MM.1S (cell line): Measurements from ENCODE around the gene KRT79.
"Not testable (repeated sequence)": the region's sequence is repeated elsewhere in the genome, so short reads cannot be mapped to it uniquely, and the experiment has no call there.

Experiments used
- DNase-seq: peaks from one replicate; pipeline ENCODE4 v3.0.0-alpha.2; 2015
- H2AFZ ChIP-seq: fragments of 300-600 bp; sonication (generic); 2 replicates; pipeline ENCODE4 v1.6.0; 2016; ENCODE audit warnings: antibody characterized with exemption, low read length
- H3F3A ChIP-seq: fragments of 300-600 bp; sonication (generic); 2 replicates; pipeline ENCODE4 v1.6.1; 2016; ENCODE audit warnings: mild to moderate bottlenecking, antibody characterized with exemption, low read length, moderate library complexity, mixed read lengths; ENCODE audit not compliant: insufficient read depth
- H3K27ac ChIP-seq: fragments of 300-600 bp; sonication (generic); 2 replicates; pipeline ENCODE4 v1.5.1; 2016; ENCODE audit warnings: mild to moderate bottlenecking, low read length
- H3K27me3 ChIP-seq: fragments of 300-600 bp; sonication (generic); replicated peaks from 2 replicates; pipeline ENCODE4 v1.6.0; 2016; ENCODE audit warnings: low read length; ENCODE audit not compliant: insufficient read depth
- H3K36me3 ChIP-seq: fragments of 300-600 bp; sonication (generic); replicated peaks from 2 replicates; pipeline ENCODE4 v1.6.1; 2016; ENCODE audit warnings: mild to moderate bottlenecking, low read length, mixed read lengths; ENCODE audit not compliant: insufficient read depth
- H3K4me1 ChIP-seq: fragments of 300-600 bp; sonication (generic); 2 replicates; pipeline ENCODE4 v1.6.1; 2016; ENCODE audit warnings: low read length, mixed read lengths
- H3K4me2 ChIP-seq: fragments of 300-600 bp; sonication (generic); 2 replicates; pipeline ENCODE4 v1.6.0; 2016; ENCODE audit warnings: low read depth, low read length
- H3K4me3 ChIP-seq: fragments of 300-600 bp; sonication (generic); 2 replicates; pipeline ENCODE4 v1.5.1; 2016; ENCODE audit warnings: low read length, mixed read lengths
- H3K79me2 ChIP-seq: fragments of 300-600 bp; sonication (generic); 2 replicates; pipeline ENCODE4 v1.6.1; 2016; ENCODE audit warnings: mixed run types, low read length, mixed read lengths
- H3K9ac ChIP-seq: fragments of 300-600 bp; sonication (generic); 2 replicates; pipeline ENCODE4 v1.6.1; 2016; ENCODE audit warnings: low read length, mixed read lengths
- H3K9me2 ChIP-seq: fragments of 300-600 bp; sonication (generic); replicated peaks from 2 replicates; pipeline ENCODE4 v1.6.1; 2016; ENCODE audit warnings: mild to moderate bottlenecking, low read length, mixed read lengths; ENCODE audit not compliant: insufficient read depth
- H3K9me3 ChIP-seq: fragments of 300-600 bp; sonication (generic); replicated peaks from 2 replicates; pipeline ENCODE4 v1.6.1; 2016; ENCODE audit warnings: mild to moderate bottlenecking, low read length, mixed read lengths; ENCODE audit not compliant: insufficient read depth
- H4K20me1 ChIP-seq: fragments of 300-600 bp; sonication (generic); 2 replicates; pipeline ENCODE4 v1.6.1; 2016; ENCODE audit warnings: mild to moderate bottlenecking, low read length, moderate library complexity, mixed read lengths; ENCODE audit not compliant: insufficient read depth
- EZH2 ChIP-seq: fragments of 300-600 bp; sonication (generic); optimal IDR thresholded peaks from 2 replicates; pipeline ENCODE3; 2017; ENCODE audit warnings: low read depth, mild to moderate bottlenecking, antibody characterized with exemption, low read length, mixed read lengths
- EZH2phosphoT487 ChIP-seq: fragments of 300-600 bp; sonication (generic); IDR thresholded peaks from 2 replicates; pipeline ENCODE4 v1.6.1; 2018; ENCODE audit warnings: antibody characterized with exemption, low read length
- TF ChIP-seq, protein P1 (sequence below): fragments of 300-600 bp; sonication (generic); IDR thresholded peaks from 2 replicates; pipeline ENCODE4 v1.5.1; 2016; ENCODE audit warnings: antibody characterized with exemption, low read length, mixed read lengths

The KRT79 gene

DNA sequence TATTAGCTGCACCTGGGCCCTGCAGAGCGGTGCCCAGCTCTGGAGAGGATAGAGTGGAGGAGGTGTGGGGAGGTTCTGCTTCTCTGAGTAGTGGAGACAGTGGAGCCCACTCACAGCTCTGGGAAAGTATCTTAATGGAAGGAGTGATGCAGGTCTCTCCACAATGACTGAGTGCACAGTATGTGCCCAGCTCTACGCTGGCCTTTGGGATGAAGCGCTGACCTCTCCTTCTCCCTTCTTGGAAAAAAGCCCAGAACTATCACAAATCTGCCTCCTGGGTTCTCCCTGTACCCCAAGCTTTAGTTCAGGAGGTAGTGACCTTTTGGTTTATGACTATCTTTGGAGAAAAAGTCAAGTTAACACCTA is 37.7 kb downstream of the KRT79 start:
- H2AFZ ChIP-seq, result no peak overlapping the region
- no peaks in the 10 kb centered on the region for H3K9me2 ChIP-seq
- no peak overlapping the region for H3K9ac ChIP-seq
- H3K4me2 ChIP-seq, result no peak overlapping the region
- no peak overlapping the region for H3K4me3 ChIP-seq
- H3K4me1 ChIP-seq, result no peaks in the 10 kb centered on the region
- H3K27ac ChIP-seq, result no peak overlapping the region
- peaks cover 63% of the 10 kb centered on the region for H3K27me3 ChIP-seq
- no peaks in the 10 kb centered on the region for H3K79me2 ChIP-seq
- no peak for DNase-seq
- H3K9me3 ChIP-seq, result no peaks in the 10 kb centered on the region
- no peaks in the 10 kb centered on the region for H3F3A ChIP-seq
- TF ChIP-seq EZH2 (no peak), EZH2phosphoT487 (no peak)
- TF ChIP-seq, protein P1, sequence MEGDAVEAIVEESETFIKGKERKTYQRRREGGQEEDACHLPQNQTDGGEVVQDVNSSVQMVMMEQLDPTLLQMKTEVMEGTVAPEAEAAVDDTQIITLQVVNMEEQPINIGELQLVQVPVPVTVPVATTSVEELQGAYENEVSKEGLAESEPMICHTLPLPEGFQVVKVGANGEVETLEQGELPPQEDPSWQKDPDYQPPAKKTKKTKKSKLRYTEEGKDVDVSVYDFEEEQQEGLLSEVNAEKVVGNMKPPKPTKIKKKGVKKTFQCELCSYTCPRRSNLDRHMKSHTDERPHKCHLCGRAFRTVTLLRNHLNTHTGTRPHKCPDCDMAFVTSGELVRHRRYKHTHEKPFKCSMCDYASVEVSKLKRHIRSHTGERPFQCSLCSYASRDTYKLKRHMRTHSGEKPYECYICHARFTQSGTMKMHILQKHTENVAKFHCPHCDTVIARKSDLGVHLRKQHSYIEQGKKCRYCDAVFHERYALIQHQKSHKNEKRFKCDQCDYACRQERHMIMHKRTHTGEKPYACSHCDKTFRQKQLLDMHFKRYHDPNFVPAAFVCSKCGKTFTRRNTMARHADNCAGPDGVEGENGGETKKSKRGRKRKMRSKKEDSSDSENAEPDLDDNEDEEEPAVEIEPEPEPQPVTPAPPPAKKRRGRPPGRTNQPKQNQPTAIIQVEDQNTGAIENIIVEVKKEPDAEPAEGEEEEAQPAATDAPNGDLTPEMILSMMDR, result no peak
- H4K20me1 ChIP-seq, result no peaks in the 10 kb centered on the region
- H3K36me3 ChIP-seq, result no peaks in the 10 kb centered on the region

GRCh38 chr12:52795694-52796428 is 38.2 kb downstream of the KRT79 start, which contains the start of gene KRT3:
Gene KRT3 (minus strand): TSS chr12:52796117. CDS start chr12:52796042, 75 bp downstream.
- Histone ChIP-seq H3K9me3 (no peaks in the 10 kb centered on the region), H2AFZ (no peak within 1 kb of the TSS), H3K9ac (no peak within 1 kb of the TSS), H3K27ac (no peak within 1 kb of the TSS), H3K79me2 (no peaks in the 10 kb centered on the region), H3K9me2 (no peaks in the 10 kb centered on the region), H3F3A (no peaks in the 10 kb centered on the region), H3K4me2 (no peak within 1 kb of the TSS), H3K4me1 (no peaks in the 10 kb centered on the region), H3K27me3 (peaks cover 68% of the 10 kb centered on the region), H3K36me3 (no peaks in the 10 kb centered on the region), H3K4me3 (no peak within 1 kb of the TSS), H4K20me1 (no peaks in the 10 kb centered on the region)
- DNase-seq, result no peak
- TF ChIP-seq EZH2 (no peak), EZH2phosphoT487 (no peak)
- TF ChIP-seq, protein P1, result no peak

DNA sequence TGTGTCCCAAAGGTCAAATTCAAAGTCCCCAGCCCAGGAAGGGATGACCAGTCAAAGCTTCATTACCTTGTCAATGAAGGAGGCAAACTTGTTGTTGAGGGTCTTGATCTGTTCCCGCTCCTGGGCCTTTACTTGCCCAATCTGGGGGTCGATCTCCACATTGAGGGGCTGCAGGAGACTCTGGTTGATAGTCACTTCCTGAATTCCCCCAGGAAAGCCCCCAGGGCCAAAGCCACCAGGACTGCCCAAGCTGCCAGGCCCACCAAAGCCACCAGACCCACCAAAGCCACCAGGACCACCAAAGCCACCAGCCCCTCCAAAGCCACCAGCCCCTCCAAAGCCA is 38.8 kb downstream of the KRT79 start:
- H4K20me1 ChIP-seq, H3K9me3 ChIP-seq, H3K9me2 ChIP-seq, H3K79me2 ChIP-seq, H3K4me2 ChIP-seq, H3K36me3 ChIP-seq, H3K9ac ChIP-seq, H2AFZ ChIP-seq, H3K27ac ChIP-seq, DNase-seq, H3F3A ChIP-seq, H3K4me1 ChIP-seq, H3K4me3 ChIP-seq: not testable (repeated sequence)
- H3K27me3 ChIP-seq, result peaks cover 74% of the 10 kb centered on the region

DNA sequence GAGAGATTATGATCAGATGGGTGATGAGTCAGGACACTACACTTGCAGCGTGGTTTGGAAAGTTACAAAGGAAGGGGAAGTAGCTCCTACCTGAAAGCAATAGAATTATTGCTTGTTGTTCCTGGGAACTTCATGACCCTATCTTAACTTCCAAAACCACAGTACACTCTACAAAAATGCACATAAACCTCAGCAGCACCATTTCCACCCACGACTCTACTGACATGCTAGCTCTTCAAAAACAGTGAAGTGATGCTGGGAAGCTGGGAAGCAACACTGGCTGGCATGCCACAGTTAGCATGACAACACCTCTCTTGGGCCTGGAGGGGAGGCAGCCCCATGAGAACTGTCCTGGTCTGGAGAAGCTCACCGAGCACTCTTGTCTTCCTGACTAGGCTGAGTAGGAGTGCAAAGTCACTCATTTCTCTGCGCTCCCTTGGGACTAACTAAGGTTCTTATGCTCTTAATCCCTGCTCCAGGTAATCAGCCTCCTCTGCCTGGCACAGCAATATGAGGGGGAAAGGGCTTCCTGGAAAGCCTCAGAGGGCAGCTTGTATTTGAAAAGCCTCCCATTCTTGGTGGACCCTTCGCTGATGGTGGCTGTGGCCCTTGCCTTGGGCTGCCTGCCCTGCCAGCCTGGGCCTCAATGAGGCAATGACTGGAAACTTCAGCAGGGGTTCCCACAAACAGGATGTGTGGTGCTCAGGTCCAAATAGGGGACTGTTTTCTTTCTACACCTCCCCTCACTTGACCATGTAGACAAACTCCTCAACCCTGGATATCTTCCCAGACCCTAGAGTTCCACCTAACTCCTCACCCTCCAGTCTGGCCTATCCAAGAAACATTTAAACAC is 39.4 kb downstream of the KRT79 start:
- DNase-seq, result no peak
- Histone ChIP-seq H3K27me3 (peaks cover 74% of the 10 kb centered on the region), H3K4me3 (no peak overlapping the region), H2AFZ (no peak overlapping the region), H3K9ac (no peak overlapping the region), H3K36me3 (no peaks in the 10 kb centered on the region), H3K9me3 (no peaks in the 10 kb centered on the region), H3K9me2 (no peaks in the 10 kb centered on the region), H3K4me2 (no peak overlapping the region), H3K79me2 (no peaks in the 10 kb centered on the region), H3F3A (no peaks in the 10 kb centered on the region), H4K20me1 (no peaks in the 10 kb centered on the region), H3K27ac (no peak overlapping the region), H3K4me1 (no peaks in the 10 kb centered on the region)
- TF ChIP-seq, protein P1, result no peak
- TF ChIP-seq EZH2phosphoT487, result no peak
- TF ChIP-seq EZH2, result no peak
